Measurements from ENCODE around the gene LGALS3.

DNA sequence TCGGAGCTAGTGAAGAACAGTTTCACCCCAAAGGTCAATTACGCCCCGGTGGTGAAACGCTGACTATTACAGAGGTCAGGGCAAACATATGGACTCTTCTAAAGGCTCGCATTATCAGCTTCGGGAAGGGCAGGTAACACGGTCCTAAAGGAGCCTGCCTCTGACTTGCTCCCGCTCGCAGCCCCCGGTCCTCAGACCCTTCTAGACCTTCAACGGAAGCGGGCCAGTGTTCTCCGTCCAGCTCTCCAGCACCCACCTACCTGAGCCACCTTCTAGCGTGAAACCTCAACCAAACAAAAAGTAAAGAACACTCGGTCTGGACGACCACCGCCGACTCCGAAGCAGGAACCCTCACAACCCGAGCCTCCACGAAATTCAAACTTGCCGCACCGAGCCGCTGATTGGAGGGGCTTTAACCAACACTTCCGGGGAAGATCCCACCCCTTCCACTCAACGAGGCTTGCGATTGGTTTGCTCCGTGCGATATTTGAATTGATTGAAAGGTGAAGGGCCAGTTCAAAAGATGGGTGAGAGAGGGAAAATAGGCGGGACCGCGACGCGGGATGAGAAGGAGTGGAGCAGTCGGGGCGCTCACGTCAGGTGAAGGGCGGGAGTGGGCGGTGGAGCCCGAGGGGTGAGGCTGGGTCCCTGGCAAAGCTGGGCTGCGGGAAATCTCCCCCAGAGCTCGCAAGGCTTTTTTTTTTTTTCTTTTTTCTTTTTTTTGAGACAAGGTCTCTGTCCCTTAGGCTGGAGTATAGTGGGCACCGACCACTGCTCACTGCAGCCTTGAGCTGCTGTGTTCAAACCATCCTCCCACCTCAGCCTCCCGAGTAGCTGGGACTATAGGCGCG lies 62.4 kb downstream of the LGALS3 start, which contains the start of gene DLGAP5:
- TF ChIP-seq, protein P1, sequence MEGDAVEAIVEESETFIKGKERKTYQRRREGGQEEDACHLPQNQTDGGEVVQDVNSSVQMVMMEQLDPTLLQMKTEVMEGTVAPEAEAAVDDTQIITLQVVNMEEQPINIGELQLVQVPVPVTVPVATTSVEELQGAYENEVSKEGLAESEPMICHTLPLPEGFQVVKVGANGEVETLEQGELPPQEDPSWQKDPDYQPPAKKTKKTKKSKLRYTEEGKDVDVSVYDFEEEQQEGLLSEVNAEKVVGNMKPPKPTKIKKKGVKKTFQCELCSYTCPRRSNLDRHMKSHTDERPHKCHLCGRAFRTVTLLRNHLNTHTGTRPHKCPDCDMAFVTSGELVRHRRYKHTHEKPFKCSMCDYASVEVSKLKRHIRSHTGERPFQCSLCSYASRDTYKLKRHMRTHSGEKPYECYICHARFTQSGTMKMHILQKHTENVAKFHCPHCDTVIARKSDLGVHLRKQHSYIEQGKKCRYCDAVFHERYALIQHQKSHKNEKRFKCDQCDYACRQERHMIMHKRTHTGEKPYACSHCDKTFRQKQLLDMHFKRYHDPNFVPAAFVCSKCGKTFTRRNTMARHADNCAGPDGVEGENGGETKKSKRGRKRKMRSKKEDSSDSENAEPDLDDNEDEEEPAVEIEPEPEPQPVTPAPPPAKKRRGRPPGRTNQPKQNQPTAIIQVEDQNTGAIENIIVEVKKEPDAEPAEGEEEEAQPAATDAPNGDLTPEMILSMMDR (IDR thresholded peaks at IDR 0.05) = no peak
- TF ChIP-seq POLR2A (IDR thresholded peaks at IDR 0.05) = peak in 1 of 4 donors; percentile 55

Measured in esophagus squamous epithelium (tissue), 4 donors.